NCI-H1092 treated with DMSO at 0.1 percent for 48 hours (cell line): ENCODE data around the gene GOLGA6L7.
A peak's percentile ranks its signal among the peaks of the same experiment; 100 is the strongest.
"Not testable (repeated sequence)": the region's sequence is repeated elsewhere in the genome, so short reads cannot be mapped to it uniquely, and the experiment has no call there.

Experiments used
- DNase-seq: peaks from one replicate; lab custom pipeline; 2025; lab: John Stamatoyannopoulos, UW

Gene GOLGA6L7

DNA sequence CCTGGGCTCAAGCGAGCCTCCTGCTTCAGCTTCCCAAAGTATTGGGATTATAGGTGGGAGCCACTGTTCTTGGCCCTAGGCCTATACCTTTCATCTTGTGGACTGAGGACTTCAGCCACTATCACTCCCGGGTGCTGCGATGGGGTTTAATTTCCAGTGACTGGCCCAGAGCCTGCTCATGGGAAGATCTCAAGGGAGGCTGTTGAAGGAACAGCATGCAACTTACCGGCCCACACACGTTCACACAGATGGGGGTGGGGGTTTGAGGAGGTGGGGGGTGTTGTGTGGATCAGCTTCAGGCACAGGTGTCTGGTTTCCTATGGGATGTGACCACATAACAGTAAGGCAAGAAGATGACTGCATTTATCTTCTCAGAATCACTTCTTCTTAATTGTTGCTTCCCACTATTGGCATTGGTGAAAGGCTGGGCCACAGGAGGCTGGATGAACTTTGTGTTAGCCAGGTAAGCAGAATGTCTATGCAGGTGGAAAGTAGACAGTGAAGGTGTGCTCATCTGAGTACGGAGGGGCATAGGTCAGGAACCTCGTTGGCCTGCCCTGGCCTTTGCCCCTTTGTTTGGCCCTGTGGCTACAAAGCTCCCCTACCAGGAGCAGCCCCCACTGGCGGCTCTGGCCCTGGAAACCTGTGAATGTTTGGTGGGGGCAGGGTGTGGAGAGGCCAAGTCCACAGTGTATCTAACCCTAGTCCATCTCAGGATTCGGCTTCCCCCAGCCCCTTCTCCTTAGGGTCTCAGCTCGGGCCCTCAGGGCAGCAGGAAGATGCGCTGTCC lies 35.9 kb upstream of the GOLGA6L7 start:
- no peak for DNase-seq

DNA sequence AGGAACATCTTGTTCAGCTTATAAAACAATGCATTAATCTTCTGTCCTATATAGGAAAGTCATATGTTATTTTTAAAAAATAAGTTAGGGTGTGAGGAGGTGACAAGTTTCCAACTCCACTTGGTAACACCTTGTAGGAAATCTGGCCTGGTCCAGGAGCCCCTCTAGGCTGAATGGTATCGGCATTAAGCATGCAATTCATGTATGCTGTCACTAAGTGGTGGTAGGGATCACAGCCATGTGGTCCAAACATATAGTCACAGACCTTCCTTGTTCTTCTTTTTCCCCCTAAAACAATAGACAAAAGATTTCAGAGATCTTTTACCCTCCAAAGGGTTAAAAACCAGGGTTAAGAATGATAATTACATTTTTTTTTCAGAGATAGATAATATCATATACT lies 33.2 kb upstream of the GOLGA6L7 start:
- DNase-seq, result no peak

DNA sequence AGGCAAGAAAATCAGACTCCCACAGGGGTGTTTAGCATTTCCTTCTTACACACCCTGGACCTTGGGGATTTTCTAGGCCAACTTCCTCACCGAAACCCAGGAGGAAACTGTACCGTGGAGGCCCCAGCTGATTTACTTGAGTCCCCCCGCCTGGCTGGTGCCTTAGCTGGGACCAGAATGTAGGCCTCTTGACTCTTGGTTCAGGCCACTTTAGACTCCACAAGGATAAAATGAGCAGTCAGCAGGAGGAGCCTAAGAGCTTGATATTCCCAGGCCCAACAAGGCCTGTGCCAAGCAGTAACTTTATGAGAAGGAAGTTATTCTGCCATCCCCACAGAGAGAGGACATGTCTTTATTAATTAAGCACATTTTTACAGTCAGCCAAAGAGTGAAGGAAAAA lies 32.7 kb upstream of the GOLGA6L7 start:
- no peak for DNase-seq

GRCh38 chr15:28880680-28881079 lies 32.2 kb upstream of the GOLGA6L7 start:
- peak; percentile 7 for DNase-seq

GRCh38 chr15:28879551-28879950 lies 31.1 kb upstream of the GOLGA6L7 start:
- DNase-seq, result no peak

DNA sequence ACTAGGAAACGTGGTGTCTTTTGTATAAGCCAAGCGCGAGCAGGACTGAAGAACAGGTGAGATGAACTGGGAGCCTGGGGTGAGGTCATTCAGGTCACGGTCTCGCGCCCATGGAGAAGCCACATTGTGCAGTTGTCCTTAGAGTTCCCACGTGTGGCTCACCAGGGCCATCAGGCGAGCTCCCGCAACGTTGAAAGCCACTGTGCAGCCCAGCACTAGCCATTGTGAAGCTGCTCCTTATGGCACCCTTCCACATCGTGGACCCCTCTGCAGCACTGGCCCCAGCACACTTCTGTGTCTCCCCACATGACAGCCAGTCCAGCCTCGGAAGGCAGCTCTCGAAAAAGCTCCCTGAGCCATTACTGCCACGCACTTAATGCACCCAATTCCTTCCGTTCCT lies 29.8 kb upstream of the GOLGA6L7 start:
- DNase-seq, result no peak

DNA sequence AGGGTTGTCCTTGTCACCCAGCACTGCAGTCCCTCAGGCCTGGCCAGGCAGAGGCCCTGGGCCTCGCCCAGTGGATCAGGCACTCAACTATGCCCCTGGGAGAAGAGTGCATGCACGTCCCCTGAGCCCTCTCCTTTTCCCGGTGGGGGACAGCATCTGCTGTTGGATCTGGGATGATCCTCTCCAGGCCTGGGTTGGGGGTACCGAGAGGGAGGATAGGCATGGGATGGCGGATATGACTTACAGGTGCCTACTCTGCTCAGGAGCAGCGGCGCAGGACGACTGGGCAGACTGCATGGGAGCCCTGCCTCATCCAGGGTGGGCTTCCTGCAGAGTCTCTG lies 28.4 kb upstream of the GOLGA6L7 start:
- no peak for DNase-seq

DNA sequence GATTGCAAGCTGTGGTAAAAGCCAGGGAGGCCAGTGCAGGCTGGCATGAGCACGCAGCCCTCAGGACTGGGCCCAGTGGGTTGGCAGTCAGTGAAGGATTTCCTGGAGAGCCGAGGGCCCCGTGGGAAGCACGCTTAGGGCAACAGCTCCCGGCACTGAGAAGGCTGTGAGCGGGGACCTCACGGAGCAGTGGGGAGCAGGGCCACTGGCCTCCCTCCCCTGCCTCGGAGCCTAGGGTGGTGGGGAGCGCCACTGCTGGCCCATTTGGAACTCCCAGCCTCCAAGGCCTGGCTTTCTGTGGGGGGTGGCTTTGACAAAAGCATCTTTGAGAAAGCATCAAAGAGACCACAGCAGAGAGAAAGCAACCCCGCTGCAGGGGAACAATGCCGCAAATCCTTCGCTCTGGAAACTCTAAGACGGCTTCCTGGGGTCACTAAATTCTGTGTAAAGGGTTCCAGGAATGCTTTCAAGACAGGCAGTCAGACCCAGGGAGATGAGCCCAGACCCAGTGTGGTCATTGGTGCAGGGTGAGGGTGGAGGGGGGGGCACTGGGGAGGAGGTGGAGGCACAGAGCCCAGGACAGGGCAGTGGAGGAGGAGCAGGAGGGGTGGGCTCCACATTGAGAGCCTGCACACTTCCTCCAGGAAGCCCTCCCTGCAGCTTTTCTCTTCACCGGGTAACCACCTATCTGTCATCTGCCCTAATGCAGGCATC lies 27.8 kb upstream of the GOLGA6L7 start:
- DNase-seq, result no peak

GRCh38 chr15:28875461-28876000 lies 27.1 kb upstream of the GOLGA6L7 start:
- DNase-seq, result no peak

GRCh38 chr15:28873585-28874190 lies 25.2 kb upstream of the GOLGA6L7 start:
- DNase-seq, result peak; percentile 2

GRCh38 chr15:28873006-28873405 lies 24.6 kb upstream of the GOLGA6L7 start:
- no peak for DNase-seq

DNA sequence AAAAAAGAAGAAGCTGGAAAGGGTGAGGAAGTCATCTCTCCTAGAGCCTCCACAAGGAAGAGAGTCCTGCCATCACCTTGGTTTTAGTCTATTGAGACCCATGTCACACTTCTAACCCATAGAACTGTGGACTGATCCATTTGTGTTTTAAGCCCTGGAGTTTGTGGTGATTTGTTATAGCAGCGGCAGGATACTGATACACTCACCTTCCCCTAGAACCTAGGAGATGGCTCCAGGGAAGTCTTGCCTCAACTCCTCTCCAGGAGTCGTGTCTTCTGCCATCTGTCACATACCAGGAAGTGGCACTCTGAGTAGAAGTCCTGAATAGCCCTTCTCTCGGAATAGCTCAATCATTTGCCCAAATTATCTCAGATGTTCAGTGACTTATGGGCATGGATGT lies 22.7 kb upstream of the GOLGA6L7 start:
- DNase-seq, result no peak

- DNase-seq, result no peak
Observed at GRCh38 chr15:28868744-28869345, 20.4 kb upstream of the GOLGA6L7 start.

GRCh38 chr15:28861589-28862293 lies 13.3 kb upstream of the GOLGA6L7 start:
- DNase-seq, result not testable (repeated sequence)

DNA sequence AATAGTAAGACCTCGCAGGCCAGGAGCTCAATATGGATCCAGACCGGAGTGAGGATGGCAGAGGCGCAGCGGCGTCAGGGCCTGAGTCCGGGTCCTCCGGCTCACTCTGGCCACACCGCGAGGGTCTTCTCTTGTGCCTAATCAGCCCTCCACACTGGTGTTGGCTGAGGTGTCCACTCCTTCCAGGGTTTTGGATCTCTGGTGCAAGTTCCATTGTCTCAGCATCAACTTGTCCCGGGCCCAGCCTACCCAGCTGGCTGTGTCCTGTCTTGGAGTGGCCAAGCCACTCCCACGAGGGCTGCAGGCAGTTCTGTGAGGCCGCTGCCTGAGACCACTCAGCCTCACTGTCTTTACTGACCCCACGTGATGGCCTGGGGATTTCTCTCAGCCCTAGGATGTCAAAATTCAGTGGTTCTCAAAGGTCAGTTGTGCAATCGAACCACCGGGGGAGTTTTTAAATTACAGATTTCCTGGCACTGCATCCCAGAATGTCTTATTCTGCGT lies 12.6 kb upstream of the GOLGA6L7 start:
- no peak for DNase-seq

GRCh38 chr15:28854578-28854977 lies 6.1 kb upstream of the GOLGA6L7 start:
- not testable (repeated sequence) for DNase-seq

DNA sequence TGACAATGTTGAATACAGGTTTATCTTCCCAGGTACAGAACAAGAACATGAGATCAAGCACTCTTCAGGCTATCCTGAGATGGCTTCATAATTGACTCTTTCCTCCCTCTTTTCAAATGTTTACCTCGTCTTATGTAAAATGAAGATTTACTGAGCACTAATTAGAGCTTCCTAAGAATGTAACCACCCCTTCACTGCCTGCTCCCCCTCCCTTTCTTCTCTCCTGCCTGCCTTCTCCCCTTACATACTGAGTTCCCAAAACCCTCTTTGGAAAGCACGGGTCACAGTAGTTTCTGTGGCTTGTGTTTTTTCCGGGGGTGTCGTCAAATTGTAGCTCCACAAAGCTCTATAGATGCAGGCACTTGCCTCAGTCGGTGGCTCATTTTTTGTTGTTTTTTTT lies 5.2 kb upstream of the GOLGA6L7 start:
- not testable (repeated sequence) for DNase-seq

GRCh38 chr15:28849766-28850165 lies 1.3 kb upstream of the GOLGA6L7 start:
- not testable (repeated sequence) for DNase-seq

DNA sequence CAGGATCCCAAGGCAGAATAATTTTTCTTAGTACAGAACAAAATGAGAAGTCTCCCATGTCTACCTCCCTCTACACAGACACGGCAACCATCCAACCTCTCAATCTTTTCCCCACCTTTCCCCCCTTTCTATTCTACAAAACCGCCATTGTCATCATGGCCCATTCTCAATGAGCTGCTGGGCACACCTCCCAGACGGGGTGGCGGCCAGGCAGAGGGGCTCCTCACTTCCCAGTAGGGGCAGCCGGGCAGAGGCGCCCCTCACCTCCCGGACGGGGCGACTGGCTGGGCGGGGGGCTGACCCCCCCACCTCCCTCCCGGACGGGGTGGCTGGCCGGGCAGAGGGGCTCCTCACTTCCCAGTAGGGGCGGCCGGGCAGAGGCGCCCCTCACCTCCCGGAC lies 827 bp upstream of the GOLGA6L7 start:
- not testable (repeated sequence) for DNase-seq

GRCh38 chr15:28847959-28848358 lies 485 bp downstream of the GOLGA6L7 start:
- not testable (repeated sequence) for DNase-seq

GRCh38 chr15:28847247-28847646 lies 1.2 kb downstream of the GOLGA6L7 start:
- not testable (repeated sequence) for DNase-seq

- not testable (repeated sequence) for DNase-seq
Observed at GRCh38 chr15:28844147-28844546, 4.3 kb downstream of the GOLGA6L7 start.
